ENCODE results near the gene CYP4F22. TPM values are rescaled to one million over a fixed set of nuclear protein-coding genes. Genes with fewer than 3 reads are reported as not detected.

CYP4F22 gene
- total RNA-seq, 1 experiment from 2014 or later = not detected

DNA sequence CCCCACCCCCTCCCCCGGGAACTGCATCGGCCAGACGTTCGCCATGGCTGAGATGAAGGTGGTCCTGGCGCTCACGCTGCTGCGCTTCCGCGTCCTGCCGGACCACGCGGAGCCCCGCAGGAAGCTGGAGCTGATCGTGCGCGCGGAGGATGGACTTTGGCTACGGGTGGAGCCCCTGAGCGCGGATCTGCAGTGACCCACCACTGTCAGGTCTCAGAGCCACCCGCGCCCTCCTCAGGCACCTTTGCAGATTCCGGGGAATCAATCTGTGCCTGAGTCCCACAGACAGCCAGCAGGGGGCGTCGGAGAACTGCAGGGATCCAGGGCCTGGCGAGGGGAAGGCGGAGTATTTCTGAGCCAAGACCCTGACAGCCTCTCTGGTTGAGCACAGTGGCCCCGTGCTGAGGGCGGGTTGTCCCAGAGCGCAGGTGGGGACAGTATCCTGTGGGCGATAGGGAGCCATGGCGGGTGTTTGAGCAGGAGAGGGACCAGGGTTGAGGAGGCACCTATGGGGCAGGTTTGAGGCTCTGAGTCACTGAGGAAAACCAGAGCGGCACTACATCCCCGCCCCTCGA lies 76.3 kb downstream of the CYP4F22 start:
- H3K4me3 Mint-ChIP-seq = peak overlapping the region in 1 of 2 experiments; percentile 63; a peak in 3 of 5 replicates

More for the DNA sequence above, 76.3 kb downstream of the CYP4F22 start:
- H2BK5ac ChIP-seq (ENCODE audit: insufficient read length, low read length) = no peak overlapping the region
- no peaks in the 10 kb centered on the region for H3K79me2 ChIP-seq (ENCODE audit: insufficient read depth, low read length)
- H3K4me1 ChIP-seq (ENCODE audit: insufficient read depth, low read length) = no peaks in the 10 kb centered on the region
- peaks cover 5 to 20% (median 9%) of the 10 kb centered on the region in 3 experiments; a peak in 6 of 7 replicates for H3K36me3 Mint-ChIP-seq (ENCODE audit: insufficient read depth in 1 of 3, low read depth in 3 of 3)
- H4K5ac ChIP-seq (ENCODE audit: insufficient read length, low read depth, low read length) = no peak overlapping the region
- H3T11ph ChIP-seq (ENCODE audit: low read length) = no peak overlapping the region
- WGBS (ENCODE audit: extremely low coverage, insufficient read length, low lambda C conversion rate) = no CpG with 5 or more reads among the region's 35 CpGs
- no peak overlapping the region for H3K18ac ChIP-seq (ENCODE audit: insufficient read length, low read depth, low read length)
- no peak overlapping the region for H3K23ac ChIP-seq (ENCODE audit: insufficient read length, low read depth, low read length)
- H3K27me3 Mint-ChIP-seq (ENCODE audit: low read depth) = peaks cover 3% of the 10 kb centered on the region; the same call in 1 of the 2 replicates
- H3K27ac Mint-ChIP-seq = no peak overlapping the region
- no peak overlapping the region for H2BK12ac ChIP-seq (ENCODE audit: insufficient read length, low read depth, low read length)
- no peak overlapping the region for H3K4me2 ChIP-seq (ENCODE audit: insufficient read depth, insufficient read length, low read length)
- H3K23me2 ChIP-seq (ENCODE audit: insufficient read length, low read depth, low read length, poor library complexity, severe bottlenecking) = no peaks in the 10 kb centered on the region
- H4K8ac ChIP-seq (replicated peaks; ENCODE audit: insufficient read length, low read depth, low read length) = no peak overlapping the region
- no peak overlapping the region for H3K4ac ChIP-seq (ENCODE audit: low read depth, low read length)
- H3K9me3 ChIP-seq (ENCODE audit: control insufficient read depth, low read depth, low read length) = peaks cover 20% of the 10 kb centered on the region
- H3K27ac ChIP-seq (ENCODE audit: insufficient read length, low read depth, low read length) = no peak overlapping the region
- DNase-seq = peak; percentile 90
- H2BK120ac ChIP-seq (ENCODE audit: low read depth, low read length, poor library complexity, severe bottlenecking) = no peak overlapping the region
- H3K27me3 ChIP-seq (ENCODE audit: insufficient read depth, low read length) = no peaks in the 10 kb centered on the region
- no peak overlapping the region for H2BK20ac ChIP-seq (ENCODE audit: low read depth, low read length, poor library complexity, severe bottlenecking)
- TF ChIP-seq, protein P1, sequence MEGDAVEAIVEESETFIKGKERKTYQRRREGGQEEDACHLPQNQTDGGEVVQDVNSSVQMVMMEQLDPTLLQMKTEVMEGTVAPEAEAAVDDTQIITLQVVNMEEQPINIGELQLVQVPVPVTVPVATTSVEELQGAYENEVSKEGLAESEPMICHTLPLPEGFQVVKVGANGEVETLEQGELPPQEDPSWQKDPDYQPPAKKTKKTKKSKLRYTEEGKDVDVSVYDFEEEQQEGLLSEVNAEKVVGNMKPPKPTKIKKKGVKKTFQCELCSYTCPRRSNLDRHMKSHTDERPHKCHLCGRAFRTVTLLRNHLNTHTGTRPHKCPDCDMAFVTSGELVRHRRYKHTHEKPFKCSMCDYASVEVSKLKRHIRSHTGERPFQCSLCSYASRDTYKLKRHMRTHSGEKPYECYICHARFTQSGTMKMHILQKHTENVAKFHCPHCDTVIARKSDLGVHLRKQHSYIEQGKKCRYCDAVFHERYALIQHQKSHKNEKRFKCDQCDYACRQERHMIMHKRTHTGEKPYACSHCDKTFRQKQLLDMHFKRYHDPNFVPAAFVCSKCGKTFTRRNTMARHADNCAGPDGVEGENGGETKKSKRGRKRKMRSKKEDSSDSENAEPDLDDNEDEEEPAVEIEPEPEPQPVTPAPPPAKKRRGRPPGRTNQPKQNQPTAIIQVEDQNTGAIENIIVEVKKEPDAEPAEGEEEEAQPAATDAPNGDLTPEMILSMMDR (conservative IDR thresholded peaks at IDR 0.05) = peak; percentile 67
- no peak overlapping the region for H2AK5ac ChIP-seq (ENCODE audit: insufficient read length, low read length)
- no peaks in the 10 kb centered on the region for H3K79me1 ChIP-seq (ENCODE audit: insufficient read depth, low read depth, low read length, poor library complexity, severe bottlenecking)
- no peak overlapping the region for H2BK15ac ChIP-seq (ENCODE audit: low read depth, low read length)
- H3K4me1 Mint-ChIP-seq = no peaks in the 10 kb centered on the region
- H4K20me1 ChIP-seq (ENCODE audit: control insufficient read depth, insufficient read depth, insufficient read length) = no peaks in the 10 kb centered on the region
- H2AFZ ChIP-seq (ENCODE audit: low read length) = no peak overlapping the region
- H3K14ac ChIP-seq (ENCODE audit: insufficient read depth, low read length) = no peak overlapping the region
- peaks cover 60 to 88% of the 10 kb centered on the region in 2 experiments for H3K9me3 Mint-ChIP-seq
- no peak overlapping the region for H3K56ac ChIP-seq (ENCODE audit: insufficient read length, low read depth, low read length)
- H4K91ac ChIP-seq (ENCODE audit: insufficient read length, low read depth, low read length) = no peak overlapping the region
- H3K9ac ChIP-seq (ENCODE audit: extremely low read depth, insufficient read length, low read length) = no peak overlapping the region
